ENCODE results near the gene TXNRD2.

- TF ChIP-seq POLR2A (IDR thresholded peaks at IDR 0.05; ENCODE audit: low read depth, low read length) (no peak), POLR2AphosphoS5 (IDR thresholded peaks at IDR 0.05; ENCODE audit: low read depth, low read length) (no peak)
Observed at GRCh38 chr22:19901577-19902244, 39.9 kb downstream of the TXNRD2 start.
